ENCODE results near the gene ARHGAP31. TPM values are rescaled to one million over a fixed set of nuclear protein-coding genes. Genes with fewer than 3 reads are reported as not detected.
"Not testable (repeated sequence)": the region's sequence is repeated elsewhere in the genome, so short reads cannot be mapped to it uniquely, and the experiment has no call there.

Gene ARHGAP31
- total and polyA plus RNA-seq, 2 donors from 2014 or later, result 3.2 to 28.7 TPM

DNA sequence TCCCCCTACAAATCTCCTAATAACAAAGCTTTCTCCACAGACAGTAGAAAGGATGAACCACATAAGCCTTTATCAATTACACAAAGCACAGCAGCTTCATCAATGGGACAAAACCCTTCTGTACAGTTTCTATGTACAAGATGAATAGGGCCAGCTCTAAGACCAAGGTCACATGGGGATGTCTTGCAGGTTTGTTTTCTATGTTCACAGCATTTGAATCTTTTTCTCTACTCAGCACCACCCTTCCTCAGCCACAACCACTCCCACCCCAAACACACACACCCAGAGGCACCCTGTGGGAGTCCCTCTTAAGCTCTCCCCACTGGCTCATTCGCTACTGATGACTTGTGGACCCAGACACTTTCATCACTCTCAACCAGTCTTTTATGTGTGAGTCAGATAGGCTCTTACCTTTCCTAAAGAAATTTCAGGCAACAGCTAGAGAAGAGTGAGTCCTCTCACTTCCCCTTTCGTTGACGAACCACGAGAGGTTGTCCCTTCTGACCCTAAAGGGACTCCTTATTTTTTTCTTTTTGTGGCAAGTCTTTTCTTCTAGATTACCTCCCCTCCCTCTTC, 57.9 kb downstream of the ARHGAP31 start:
- FAIRE-seq (no peak), DNase-seq (no peak)
- intact Hi-C loops (cut with DNase I), result no loop called here
- no peaks in the 10 kb centered on the region for H3K9me3 ChIP-seq (ENCODE audit: control insufficient read depth in 2 of 3, insufficient read depth in 1 of 3, low read length in 3 of 3)
- H3K27me3 ChIP-seq (ENCODE audit: control insufficient read depth, insufficient read depth, low read length), result no peaks in the 10 kb centered on the region
- no peaks in the 10 kb centered on the region for H3K36me3 ChIP-seq (ENCODE audit: control insufficient read depth in 2 of 3, insufficient read depth in 3 of 3, low read length in 3 of 3)
- H3K4me3 ChIP-seq (ENCODE audit: low read length in 3 of 3), result no peak overlapping the region
- H3K9ac ChIP-seq (ENCODE audit: low read length in 3 of 3), result no peak overlapping the region
- TF ChIP-seq, protein P1, sequence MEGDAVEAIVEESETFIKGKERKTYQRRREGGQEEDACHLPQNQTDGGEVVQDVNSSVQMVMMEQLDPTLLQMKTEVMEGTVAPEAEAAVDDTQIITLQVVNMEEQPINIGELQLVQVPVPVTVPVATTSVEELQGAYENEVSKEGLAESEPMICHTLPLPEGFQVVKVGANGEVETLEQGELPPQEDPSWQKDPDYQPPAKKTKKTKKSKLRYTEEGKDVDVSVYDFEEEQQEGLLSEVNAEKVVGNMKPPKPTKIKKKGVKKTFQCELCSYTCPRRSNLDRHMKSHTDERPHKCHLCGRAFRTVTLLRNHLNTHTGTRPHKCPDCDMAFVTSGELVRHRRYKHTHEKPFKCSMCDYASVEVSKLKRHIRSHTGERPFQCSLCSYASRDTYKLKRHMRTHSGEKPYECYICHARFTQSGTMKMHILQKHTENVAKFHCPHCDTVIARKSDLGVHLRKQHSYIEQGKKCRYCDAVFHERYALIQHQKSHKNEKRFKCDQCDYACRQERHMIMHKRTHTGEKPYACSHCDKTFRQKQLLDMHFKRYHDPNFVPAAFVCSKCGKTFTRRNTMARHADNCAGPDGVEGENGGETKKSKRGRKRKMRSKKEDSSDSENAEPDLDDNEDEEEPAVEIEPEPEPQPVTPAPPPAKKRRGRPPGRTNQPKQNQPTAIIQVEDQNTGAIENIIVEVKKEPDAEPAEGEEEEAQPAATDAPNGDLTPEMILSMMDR (IDR thresholded peaks at IDR 0.05; ENCODE audit: borderline replicate concordance, extremely low read depth, insufficient read depth), result no peak
- no peak overlapping the region for H3K27ac ChIP-seq (ENCODE audit: low read depth in 2 of 2, low read length in 2 of 2)
- H3K4me1 ChIP-seq (ENCODE audit: control insufficient read depth in 2 of 3, insufficient read depth in 2 of 3, low read depth in 1 of 3, low read length in 3 of 3), result peaks cover 0 to 6% (median 0%) of the 10 kb centered on the region in 3 donors

DNA sequence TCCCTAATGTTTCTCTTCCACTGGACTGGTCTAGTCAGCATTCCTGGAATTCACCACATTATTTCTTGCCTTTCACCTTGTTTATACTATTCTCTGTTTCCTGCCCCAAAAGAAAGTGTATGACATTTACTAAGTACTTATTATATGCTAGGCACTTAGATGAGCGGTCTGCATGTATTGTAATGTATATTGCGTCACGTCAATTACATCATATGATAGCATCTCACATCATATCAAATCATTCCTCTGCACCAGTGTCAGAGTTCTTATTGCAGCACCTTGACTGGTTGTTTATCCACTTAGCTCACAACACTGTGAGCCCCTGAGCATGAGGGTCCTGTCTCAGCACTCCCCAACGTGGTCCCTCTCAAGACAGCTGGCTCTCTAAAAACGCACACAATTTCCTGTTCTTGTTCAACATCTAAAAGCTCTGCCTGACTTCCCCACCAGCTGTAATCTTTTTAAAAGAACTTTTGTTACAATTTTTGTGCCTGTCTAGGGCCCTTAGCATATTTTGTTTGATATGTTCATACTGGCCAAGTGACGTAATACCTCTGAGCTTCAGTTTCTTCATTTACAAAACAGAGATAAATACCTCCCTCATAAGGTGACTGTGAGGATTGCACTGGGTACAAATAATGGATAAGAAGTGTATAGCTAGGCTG, 58.8 kb downstream of the ARHGAP31 start:
- no peak overlapping the region for H3K9ac ChIP-seq (ENCODE audit: low read length in 3 of 3)
- peaks cover 0 to 6% (median 0%) of the 10 kb centered on the region in 3 donors for H3K4me1 ChIP-seq (ENCODE audit: control insufficient read depth in 2 of 3, insufficient read depth in 2 of 3, low read depth in 1 of 3, low read length in 3 of 3)
- no peaks in the 10 kb centered on the region for H3K36me3 ChIP-seq (ENCODE audit: control insufficient read depth in 2 of 3, insufficient read depth in 3 of 3, low read length in 3 of 3)
- FAIRE-seq, result no peak
- H3K4me3 ChIP-seq (ENCODE audit: low read length in 3 of 3), result no peak overlapping the region
- no peak overlapping the region for H3K27ac ChIP-seq (ENCODE audit: low read depth in 2 of 2, low read length in 2 of 2)
- peak in 2 of 5 donors; percentile 51 to 88 for DNase-seq
- H3K27me3 ChIP-seq (ENCODE audit: control insufficient read depth, insufficient read depth, low read length), result no peaks in the 10 kb centered on the region
- H3K9me3 ChIP-seq (ENCODE audit: control insufficient read depth in 2 of 3, insufficient read depth in 1 of 3, low read length in 3 of 3), result no peaks in the 10 kb centered on the region
- intact Hi-C loops (cut with DNase I), result no loop called here
- TF ChIP-seq, protein P1 (IDR thresholded peaks at IDR 0.05; ENCODE audit: borderline replicate concordance, extremely low read depth, insufficient read depth), result peak; percentile 25

DNA sequence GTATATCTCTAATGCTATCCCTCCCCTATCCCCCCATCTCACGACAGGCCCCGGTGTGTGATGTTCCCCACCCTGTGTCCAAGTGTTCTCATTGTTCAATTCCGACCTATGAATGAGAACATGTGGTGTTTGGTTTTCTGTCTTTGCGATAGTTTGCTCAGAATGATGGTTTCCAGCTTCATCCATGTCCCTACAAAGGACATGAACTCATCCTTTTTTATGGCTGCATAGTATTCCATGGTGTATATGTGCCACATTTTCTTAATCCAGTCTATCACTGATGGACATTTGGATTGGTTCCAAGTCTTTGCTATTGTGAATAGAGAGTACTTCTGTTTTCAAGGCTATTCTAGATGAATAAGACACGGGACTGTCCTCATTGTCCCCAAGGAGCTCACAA, 61.4 kb downstream of the ARHGAP31 start:
- H3K9ac ChIP-seq (ENCODE audit: low read length in 3 of 3); H3K4me3 ChIP-seq (ENCODE audit: low read length in 3 of 3); intact Hi-C loops (cut with DNase I); H3K4me1 ChIP-seq (ENCODE audit: control insufficient read depth in 2 of 3, insufficient read depth in 2 of 3, low read depth in 1 of 3, low read length in 3 of 3); FAIRE-seq; DNase-seq; H3K9me3 ChIP-seq (ENCODE audit: control insufficient read depth in 2 of 3, insufficient read depth in 1 of 3, low read length in 3 of 3); H3K27ac ChIP-seq (ENCODE audit: low read depth in 2 of 2, low read length in 2 of 2); H3K36me3 ChIP-seq (ENCODE audit: control insufficient read depth in 2 of 3, insufficient read depth in 3 of 3, low read length in 3 of 3); H3K27me3 ChIP-seq (ENCODE audit: control insufficient read depth, insufficient read depth, low read length): not testable (repeated sequence)

DNA sequence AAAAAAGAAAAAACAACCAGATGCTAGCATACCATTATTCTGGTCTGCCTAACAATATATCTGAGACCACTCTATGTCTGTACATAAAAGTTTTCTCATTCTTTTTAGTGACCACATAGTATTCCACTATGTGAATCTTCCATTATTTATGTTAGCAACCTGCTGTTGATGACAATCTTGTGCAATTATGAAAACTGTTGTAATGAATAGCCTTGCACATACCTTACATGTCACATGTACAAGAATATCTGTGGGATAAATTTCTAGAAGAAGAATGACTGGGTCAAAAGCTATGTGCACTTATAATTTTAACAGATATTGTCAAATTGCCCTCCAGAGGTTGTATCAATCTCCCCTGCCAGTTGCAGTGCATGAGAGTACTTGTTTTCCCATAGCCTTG, 62.5 kb downstream of the ARHGAP31 start:
- Histone ChIP-seq H3K9me3 (ENCODE audit: control insufficient read depth in 2 of 3, insufficient read depth in 1 of 3, low read length in 3 of 3) (no peaks in the 10 kb centered on the region), H3K36me3 (ENCODE audit: control insufficient read depth in 2 of 3, insufficient read depth in 3 of 3, low read length in 3 of 3) (no peaks in the 10 kb centered on the region), H3K27ac (ENCODE audit: low read depth in 2 of 2, low read length in 2 of 2) (no peak overlapping the region), H3K9ac (ENCODE audit: low read length in 3 of 3) (no peak overlapping the region), H3K4me3 (ENCODE audit: low read length in 3 of 3) (no peak overlapping the region), H3K27me3 (ENCODE audit: control insufficient read depth, insufficient read depth, low read length) (no peaks in the 10 kb centered on the region), H3K4me1 (ENCODE audit: control insufficient read depth in 2 of 3, insufficient read depth in 2 of 3, low read depth in 1 of 3, low read length in 3 of 3) (peaks cover 0 to 10% (median 4%) of the 10 kb centered on the region in 3 donors)
- no peak for FAIRE-seq
- TF ChIP-seq, protein P1 (IDR thresholded peaks at IDR 0.05; ENCODE audit: borderline replicate concordance, extremely low read depth, insufficient read depth), result no peak
- no peak for DNase-seq
- intact Hi-C loops (cut with DNase I), result no loop called here

Data from kidney (tissue), 14 donors.